ENCODE results near the gene FNBP1. TPM values are rescaled to one million over a fixed set of nuclear protein-coding genes. Genes with fewer than 3 reads are reported as not detected.

Gene FNBP1
- polyA plus RNA-seq, 2 of the 4 experiments (the other 2 are of a cell fraction): 10.6 to 15.6 TPM

- POLR2A ChIA-PET: no interaction called here
- Histone ChIP-seq H3K9me3 (no peaks in the 10 kb centered on the region), H3K4me3 (no peak overlapping the region), H3K4me2 (no peak overlapping the region), H3K4me1 (no peaks in the 10 kb centered on the region), H3K27ac (no peak overlapping the region)
- WGBS (ENCODE audit: missing lambda C conversion rate): 86% methylated on average over 15 of the region's 16 CpGs
- DNase-seq (ENCODE audit: low read depth in 1 of 2, low spot score in 1 of 2): no peak
- FAIRE-seq: no peak
- CTCF ChIA-PET: interaction anchor here (0.7 to 1.3 kb wide), 4 partner anchors 9 to 18 kb away, joined by 3 to 5 read pairs (median 4); no protein-coding TSS in a partner anchor
- TF ChIP-seq EP300 (IDR thresholded peaks at IDR 0.05) (no peak), POLR2A (IDR thresholded peaks at IDR 0.05; ENCODE audit: low read length) (no peak), KDM1A (IDR thresholded peaks at IDR 0.05; ENCODE audit: low read depth) (no peak), REST (IDR thresholded peaks at IDR 0.05) (no peak), HEYL (CRISPR knock-in tag; IDR thresholded peaks at IDR 0.05) (no peak), FOSB (CRISPR knock-in tag; IDR thresholded peaks at IDR 0.05) (no peak), JUNB (IDR thresholded peaks at IDR 0.05) (no peak), MAZ (IDR thresholded peaks at IDR 0.05; ENCODE audit: borderline replicate concordance, low read depth, low read length) (no peak), EHF (CRISPR knock-in tag; IDR thresholded peaks at IDR 0.05) (no peak), TP53 (CRISPR knock-in tag; IDR thresholded peaks at IDR 0.05) (no peak), FOSL2 (IDR thresholded peaks at IDR 0.05) (no peak), FOSL2 (CRISPR knock-in tag; IDR thresholded peaks at IDR 0.05) (no peak), HDAC2 (IDR thresholded peaks at IDR 0.05) (no peak), RFX5 (IDR thresholded peaks at IDR 0.05) (no peak)
- no peak for ATAC-seq
Measured at GRCh38 chr9:129873563-129874190, 169.3 kb downstream of the FNBP1 start.

GRCh38 chr9:129871046-129871445 lies 171.9 kb downstream of the FNBP1 start:
- Histone ChIP-seq H3K9me3 (no peaks in the 10 kb centered on the region), H3K4me1 (no peaks in the 10 kb centered on the region), H3K4me2 (no peak overlapping the region), H3K27ac (no peak overlapping the region), H3K4me3 (no peak overlapping the region)
- TF ChIP-seq FOSL2 (IDR thresholded peaks at IDR 0.05) (no peak), FOSL2 (CRISPR knock-in tag; IDR thresholded peaks at IDR 0.05) (no peak), RNF2 (IDR thresholded peaks at IDR 0.05; ENCODE audit: borderline replicate concordance, low read depth) (no peak), RAD21 (conservative IDR thresholded peaks at IDR 0.05 in 1 of 2, IDR thresholded peaks at IDR 0.05 in 1 of 2) (no peak), EHF (CRISPR knock-in tag; IDR thresholded peaks at IDR 0.05) (no peak), SMC3 (IDR thresholded peaks at IDR 0.05) (no peak), BHLHE40 (IDR thresholded peaks at IDR 0.05; ENCODE audit: low read depth, low read length) (no peak), EHMT2 (IDR thresholded peaks at IDR 0.05; ENCODE audit: low read depth) (no peak), ESRRA (IDR thresholded peaks at IDR 0.05; ENCODE audit: borderline replicate concordance, low read length) (no peak), HDAC2 (IDR thresholded peaks at IDR 0.05) (no peak), RCOR1 (IDR thresholded peaks at IDR 0.05; ENCODE audit: low read depth, low read length) (no peak), ZSCAN20 (CRISPR knock-in tag; IDR thresholded peaks at IDR 0.05) (no peak), TP53 (CRISPR knock-in tag; IDR thresholded peaks at IDR 0.05) (no peak), CHD4 (IDR thresholded peaks at IDR 0.05; ENCODE audit: borderline replicate concordance) (no peak), NFE2L2 (conservative IDR thresholded peaks at IDR 0.05; ENCODE audit: low read length) (no peak), HOXB13 (CRISPR knock-in tag; IDR thresholded peaks at IDR 0.05; ENCODE audit: low read depth) (no peak), BCL3 (IDR thresholded peaks at IDR 0.05) (no peak)
- no peak for DNase-seq (ENCODE audit: low read depth in 1 of 2, low spot score in 1 of 2)
- WGBS (ENCODE audit: missing lambda C conversion rate): 91% methylated on average over 11 of the region's 11 CpGs
- ATAC-seq: no peak
- POLR2A ChIA-PET: no interaction called here
- CTCF ChIA-PET: interaction anchor here (1.4 kb wide), 1 partner anchor 473 kb away, joined by 4 read pairs; no protein-coding TSS in a partner anchor
- FAIRE-seq: no peak
